Activated naive CD4-positive, alpha-beta T cell treated with anti-CD3 and anti-CD28 coated beads for 36 hours (primary cell): ENCODE results near the gene ATXN1. TPM values are rescaled to one million over a fixed set of nuclear protein-coding genes. Genes with fewer than 3 reads are reported as not detected.

Source experiments
- CTCF ChIA-PET: fragments of 350-600 bp; sonication (Branson Sonifier 250); formaldehyde crosslinking; loops from one replicate; lab custom pipeline; 2021; ENCODE audit warnings: antibody characterized with exemption; lab: Charles Lee
- DNase-seq: peaks from one replicate; pipeline ENCODE4 v3.0.0-alpha.2; 2020
- H3K27ac Mint-ChIP-seq: one replicate; pipeline ENCODE4 v1.8.0; 2021; ENCODE audit warnings: mild to moderate bottlenecking, mixed read lengths
- H3K27me3 Mint-ChIP-seq: one replicate; pipeline ENCODE4 v1.8.0; 2021; ENCODE audit warnings: low read depth, mixed read lengths
- H3K36me3 Mint-ChIP-seq: one replicate; pipeline ENCODE4 v1.8.0; 2021; ENCODE audit warnings: low read depth, mixed read lengths
- H3K4me1 Mint-ChIP-seq: one replicate; pipeline ENCODE4 v1.8.0; 2021; ENCODE audit warnings: low read depth, mixed read lengths
- H3K4me3 Mint-ChIP-seq: one replicate; pipeline ENCODE4 v1.8.0; 2021; ENCODE audit warnings: mild to moderate bottlenecking, moderate library complexity, mixed read lengths
- H3K9me3 Mint-ChIP-seq: one replicate; pipeline ENCODE4 v1.8.0; 2021; ENCODE audit warnings: mixed read lengths
- intact Hi-C: fragments of 100-400 bp; cut with micrococcal nuclease; formaldehyde crosslinking; loops from one replicate; pipeline ENCODE4 v1.15.1; 2023
- total RNA-seq, 2 experiments: library from RNA; stranded (reverse); gene quantifications; one replicate each; pipeline ENCODE4 v1.2.3, GENCODE V29; 2021

Gene ATXN1
- total RNA-seq, 2 experiments from 2014 or later: 9.4 to 12.7 TPM

GRCh38 chr6:16559071-16559470, 202.2 kb downstream of the ATXN1 start:
- CTCF ChIA-PET: no interaction called here
- DNase-seq: no peak
- no peaks in the 10 kb centered on the region for H3K27me3 Mint-ChIP-seq
- intact Hi-C loops: no loop called here
- no peak overlapping the region for H3K4me3 Mint-ChIP-seq
- H3K36me3 Mint-ChIP-seq: no peaks in the 10 kb centered on the region
- no peaks in the 10 kb centered on the region for H3K9me3 Mint-ChIP-seq
- H3K4me1 Mint-ChIP-seq: no peaks in the 10 kb centered on the region
- no peak overlapping the region for H3K27ac Mint-ChIP-seq

GRCh38 chr6:16555550-16555949, 205.7 kb downstream of the ATXN1 start:
- no peaks in the 10 kb centered on the region for H3K9me3 Mint-ChIP-seq
- H3K27ac Mint-ChIP-seq: no peak overlapping the region
- H3K4me3 Mint-ChIP-seq: no peak overlapping the region
- H3K27me3 Mint-ChIP-seq: no peaks in the 10 kb centered on the region
- CTCF ChIA-PET: no interaction called here
- peaks cover 5% of the 10 kb centered on the region for H3K36me3 Mint-ChIP-seq
- H3K4me1 Mint-ChIP-seq: no peaks in the 10 kb centered on the region
- intact Hi-C loops: no loop called here
- DNase-seq: no peak

- no peak for DNase-seq
- Mint-ChIP-seq H3K9me3 (no peaks in the 10 kb centered on the region), H3K4me3 (no peak overlapping the region), H3K36me3 (peaks cover 5% of the 10 kb centered on the region), H3K4me1 (no peaks in the 10 kb centered on the region), H3K27me3 (no peaks in the 10 kb centered on the region), H3K27ac (no peak overlapping the region)
- CTCF ChIA-PET: no interaction called here
- intact Hi-C loops: no loop called here
These were observed 207.7 kb downstream of the ATXN1 start for GRCh38 chr6:16553531-16553930.

- Mint-ChIP-seq H3K27me3 (no peaks in the 10 kb centered on the region), H3K9me3 (no peaks in the 10 kb centered on the region), H3K4me1 (no peaks in the 10 kb centered on the region), H3K4me3 (no peak overlapping the region), H3K27ac (no peak overlapping the region), H3K36me3 (peaks cover 5% of the 10 kb centered on the region)
- CTCF ChIA-PET: interaction anchor here (0.8 kb wide), 1 partner anchor 49 kb away, joined by 3 read pairs; no protein-coding TSS in a partner anchor
- intact Hi-C loops: no loop called here
- DNase-seq: no peak
These were observed 209.8 kb downstream of the ATXN1 start for GRCh38 chr6:16551466-16551865.

- CTCF ChIA-PET: no interaction called here
- peaks cover 2% of the 10 kb centered on the region for H3K4me1 Mint-ChIP-seq
- H3K27me3 Mint-ChIP-seq: no peaks in the 10 kb centered on the region
- no peaks in the 10 kb centered on the region for H3K9me3 Mint-ChIP-seq
- H3K36me3 Mint-ChIP-seq: peaks cover 7% of the 10 kb centered on the region
- no peak overlapping the region for H3K27ac Mint-ChIP-seq
- DNase-seq: no peak
- no peak overlapping the region for H3K4me3 Mint-ChIP-seq
- intact Hi-C loops: no loop called here
These were observed 213.1 kb downstream of the ATXN1 start for GRCh38 chr6:16548121-16548520.

GRCh38 chr6:16547587-16547986, 213.7 kb downstream of the ATXN1 start:
- CTCF ChIA-PET: no interaction called here
- H3K36me3 Mint-ChIP-seq: peaks cover 6% of the 10 kb centered on the region
- H3K9me3 Mint-ChIP-seq: no peaks in the 10 kb centered on the region
- H3K27me3 Mint-ChIP-seq: no peaks in the 10 kb centered on the region
- peaks cover 2% of the 10 kb centered on the region for H3K4me1 Mint-ChIP-seq
- no peak for DNase-seq
- no peak overlapping the region for H3K4me3 Mint-ChIP-seq
- H3K27ac Mint-ChIP-seq: no peak overlapping the region
- intact Hi-C loops: no loop called here

GRCh38 chr6:16546861-16547260, 214.4 kb downstream of the ATXN1 start:
- Mint-ChIP-seq H3K4me1 (peaks cover 2% of the 10 kb centered on the region), H3K27ac (no peak overlapping the region), H3K9me3 (no peaks in the 10 kb centered on the region), H3K36me3 (peaks cover 5% of the 10 kb centered on the region), H3K27me3 (no peaks in the 10 kb centered on the region), H3K4me3 (no peak overlapping the region)
- intact Hi-C loops: no loop called here
- CTCF ChIA-PET: no interaction called here
- DNase-seq: no peak

- Mint-ChIP-seq H3K36me3 (peaks cover 2% of the 10 kb centered on the region), H3K4me3 (no peak overlapping the region), H3K27ac (no peak overlapping the region), H3K9me3 (no peaks in the 10 kb centered on the region), H3K27me3 (no peaks in the 10 kb centered on the region), H3K4me1 (peaks cover 8% of the 10 kb centered on the region)
- intact Hi-C loops: no loop called here
- CTCF ChIA-PET: interaction anchor here (0.5 to 0.9 kb wide), 4 partner anchors 15 to 420 kb away, joined by 3 to 4 read pairs (median 3); no protein-coding TSS in a partner anchor
- DNase-seq: no peak
These were observed 215.9 kb downstream of the ATXN1 start for GRCh38 chr6:16545382-16545781.

GRCh38 chr6:16544521-16544920, 216.7 kb downstream of the ATXN1 start:
- H3K4me1 Mint-ChIP-seq: peaks cover 9% of the 10 kb centered on the region
- H3K27me3 Mint-ChIP-seq: no peaks in the 10 kb centered on the region
- no peak overlapping the region for H3K4me3 Mint-ChIP-seq
- H3K9me3 Mint-ChIP-seq: no peaks in the 10 kb centered on the region
- intact Hi-C loops: no loop called here
- CTCF ChIA-PET: interaction anchor here (0.6 to 0.9 kb wide), 2 partner anchors 209 to 227 kb away, joined by 3 to 4 read pairs; no protein-coding TSS in a partner anchor
- no peak for DNase-seq
- peaks cover 3% of the 10 kb centered on the region for H3K36me3 Mint-ChIP-seq
- no peak overlapping the region for H3K27ac Mint-ChIP-seq

- Mint-ChIP-seq H3K36me3 (peaks cover 3% of the 10 kb centered on the region), H3K4me1 (peaks cover 13% of the 10 kb centered on the region), H3K27ac (no peak overlapping the region), H3K9me3 (no peaks in the 10 kb centered on the region), H3K4me3 (no peak overlapping the region), H3K27me3 (no peaks in the 10 kb centered on the region)
- DNase-seq: no peak
- intact Hi-C loops: no loop called here
- CTCF ChIA-PET: interaction anchor here (0.5 kb wide), 1 partner anchor 508 kb away, joined by 3 read pairs; no protein-coding TSS in a partner anchor
These were observed 217.3 kb downstream of the ATXN1 start for GRCh38 chr6:16544006-16544405.

- H3K9me3 Mint-ChIP-seq: no peaks in the 10 kb centered on the region
- H3K4me3 Mint-ChIP-seq: no peak overlapping the region
- no peaks in the 10 kb centered on the region for H3K27me3 Mint-ChIP-seq
- no peak overlapping the region for H3K27ac Mint-ChIP-seq
- CTCF ChIA-PET: interaction anchor here (0.5 kb wide), 1 partner anchor 509 kb away, joined by 3 read pairs; no protein-coding TSS in a partner anchor
- peaks cover 5% of the 10 kb centered on the region for H3K36me3 Mint-ChIP-seq
- H3K4me1 Mint-ChIP-seq: peaks cover 16% of the 10 kb centered on the region
- no peak for DNase-seq
- intact Hi-C loops: no loop called here
These were observed 217.7 kb downstream of the ATXN1 start for GRCh38 chr6:16543521-16543920.

GRCh38 chr6:16542070-16542469, 219.2 kb downstream of the ATXN1 start:
- CTCF ChIA-PET: no interaction called here

More at GRCh38 chr6:16542070-16542469, 219.2 kb downstream of the ATXN1 start:
- no peak overlapping the region for H3K4me3 Mint-ChIP-seq
- H3K9me3 Mint-ChIP-seq: no peaks in the 10 kb centered on the region
- intact Hi-C loops: no loop called here
- H3K27me3 Mint-ChIP-seq: no peaks in the 10 kb centered on the region
- DNase-seq: no peak
- peaks cover 16% of the 10 kb centered on the region for H3K4me1 Mint-ChIP-seq
- no peak overlapping the region for H3K27ac Mint-ChIP-seq
- peaks cover 5% of the 10 kb centered on the region for H3K36me3 Mint-ChIP-seq
